Loucy (cell line): ENCODE results near the gene MGLL.

ENCODE experiments used
- CTCF ChIP-seq: fragments of 200-600 bp; sonication (generic); conservative IDR thresholded peaks from 2 replicates; pipeline ENCODE4 v1.5.1; 2014; ENCODE audit warnings: mild to moderate bottlenecking, antibody characterized with exemption, low read length
- EZH2phosphoT487 ChIP-seq: fragments of 200-600 bp; IDR thresholded peaks from 2 replicates; pipeline ENCODE4 v1.6.1; 2018; ENCODE audit warnings: antibody characterized with exemption, mild to moderate bottlenecking, moderate library complexity, borderline replicate concordance

- TF ChIP-seq EZH2phosphoT487 (no peak), CTCF (no peak)
These were observed 35.8 kb downstream of the MGLL start for GRCh38 chr3:127786353-127787070.
